ENCODE data around the gene CHRM4.

CHRM4 gene

DNA sequence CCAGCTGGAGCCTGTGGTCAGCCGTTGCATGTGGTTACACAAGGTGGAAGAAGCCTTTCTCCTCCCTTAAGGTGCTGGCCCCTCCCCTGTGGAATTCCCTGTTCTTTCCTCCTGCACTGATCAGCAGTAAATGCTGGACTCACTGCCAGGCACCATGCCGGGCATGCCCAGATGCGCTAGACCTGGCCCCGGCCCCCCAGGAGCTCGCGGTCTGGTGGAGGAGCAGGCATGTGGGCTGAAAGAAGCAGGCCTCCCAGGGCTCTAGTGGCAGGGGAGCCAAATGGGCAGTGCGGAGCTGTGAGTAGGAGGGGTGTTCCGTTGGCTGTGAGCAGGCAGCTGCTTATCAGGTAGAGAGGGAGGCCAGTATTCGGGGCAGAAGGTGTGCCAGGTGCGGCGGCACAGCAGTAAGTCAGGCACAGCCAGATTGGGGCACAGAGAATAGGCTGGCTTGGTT lies 34.1 kb downstream of the CHRM4 start:
- TF ChIP-seq, protein P1, sequence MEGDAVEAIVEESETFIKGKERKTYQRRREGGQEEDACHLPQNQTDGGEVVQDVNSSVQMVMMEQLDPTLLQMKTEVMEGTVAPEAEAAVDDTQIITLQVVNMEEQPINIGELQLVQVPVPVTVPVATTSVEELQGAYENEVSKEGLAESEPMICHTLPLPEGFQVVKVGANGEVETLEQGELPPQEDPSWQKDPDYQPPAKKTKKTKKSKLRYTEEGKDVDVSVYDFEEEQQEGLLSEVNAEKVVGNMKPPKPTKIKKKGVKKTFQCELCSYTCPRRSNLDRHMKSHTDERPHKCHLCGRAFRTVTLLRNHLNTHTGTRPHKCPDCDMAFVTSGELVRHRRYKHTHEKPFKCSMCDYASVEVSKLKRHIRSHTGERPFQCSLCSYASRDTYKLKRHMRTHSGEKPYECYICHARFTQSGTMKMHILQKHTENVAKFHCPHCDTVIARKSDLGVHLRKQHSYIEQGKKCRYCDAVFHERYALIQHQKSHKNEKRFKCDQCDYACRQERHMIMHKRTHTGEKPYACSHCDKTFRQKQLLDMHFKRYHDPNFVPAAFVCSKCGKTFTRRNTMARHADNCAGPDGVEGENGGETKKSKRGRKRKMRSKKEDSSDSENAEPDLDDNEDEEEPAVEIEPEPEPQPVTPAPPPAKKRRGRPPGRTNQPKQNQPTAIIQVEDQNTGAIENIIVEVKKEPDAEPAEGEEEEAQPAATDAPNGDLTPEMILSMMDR (conservative IDR thresholded peaks at IDR 0.05): no peak
- H3K27ac ChIP-seq: no peak overlapping the region

DNA sequence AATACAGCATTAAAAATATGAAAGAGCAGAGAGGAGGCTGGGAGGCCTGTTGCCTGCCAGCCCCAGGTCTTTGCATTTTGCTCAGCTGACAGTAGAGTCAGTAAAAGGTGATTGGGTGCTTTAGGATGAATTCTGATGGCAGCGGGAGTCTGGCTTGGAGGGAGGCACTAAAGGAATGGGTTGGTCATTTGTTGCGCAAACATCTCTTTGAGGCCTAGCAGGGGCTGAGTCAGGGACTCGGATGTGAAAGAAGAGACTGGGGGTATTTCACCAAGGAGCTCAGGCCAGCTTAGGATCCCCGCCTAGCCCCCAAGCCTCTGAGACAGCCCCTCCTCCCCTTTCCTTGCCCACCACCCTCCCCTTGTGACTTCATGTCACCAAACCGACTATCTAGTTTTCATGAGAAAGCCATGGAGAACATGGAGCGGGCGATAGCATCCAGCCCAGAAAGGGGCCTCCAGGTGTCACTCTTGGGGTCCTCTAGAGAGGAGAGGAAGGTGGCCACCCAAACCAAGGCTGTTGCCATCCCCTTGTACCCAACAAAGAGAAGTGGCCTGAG lies 34.6 kb downstream of the CHRM4 start:
- H3K27ac ChIP-seq: no peak overlapping the region
- TF ChIP-seq, protein P1 (conservative IDR thresholded peaks at IDR 0.05): no peak

DNA sequence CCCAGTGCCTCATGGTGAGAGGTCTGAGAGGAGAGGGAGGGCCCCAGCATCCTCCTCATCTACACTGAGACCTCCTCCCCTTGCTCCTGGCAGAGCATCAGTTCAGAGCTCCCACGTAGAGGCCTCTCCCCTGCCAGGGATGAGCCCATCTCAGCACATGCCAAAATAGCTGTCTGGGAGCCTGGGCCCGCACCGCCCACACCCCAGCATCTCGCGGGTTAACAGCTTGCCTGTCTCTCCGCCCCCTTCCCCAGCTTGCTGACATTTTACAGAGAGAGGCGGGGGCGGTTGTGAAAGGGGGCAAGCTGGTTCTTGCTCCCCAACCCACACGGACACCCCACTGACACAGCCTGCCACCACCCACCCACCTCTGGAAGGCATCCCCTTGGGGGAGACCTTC lies 37.9 kb downstream of the CHRM4 start:
- TF ChIP-seq, protein P1 (conservative IDR thresholded peaks at IDR 0.05): no peak
- no peak overlapping the region for H3K27ac ChIP-seq

DNA sequence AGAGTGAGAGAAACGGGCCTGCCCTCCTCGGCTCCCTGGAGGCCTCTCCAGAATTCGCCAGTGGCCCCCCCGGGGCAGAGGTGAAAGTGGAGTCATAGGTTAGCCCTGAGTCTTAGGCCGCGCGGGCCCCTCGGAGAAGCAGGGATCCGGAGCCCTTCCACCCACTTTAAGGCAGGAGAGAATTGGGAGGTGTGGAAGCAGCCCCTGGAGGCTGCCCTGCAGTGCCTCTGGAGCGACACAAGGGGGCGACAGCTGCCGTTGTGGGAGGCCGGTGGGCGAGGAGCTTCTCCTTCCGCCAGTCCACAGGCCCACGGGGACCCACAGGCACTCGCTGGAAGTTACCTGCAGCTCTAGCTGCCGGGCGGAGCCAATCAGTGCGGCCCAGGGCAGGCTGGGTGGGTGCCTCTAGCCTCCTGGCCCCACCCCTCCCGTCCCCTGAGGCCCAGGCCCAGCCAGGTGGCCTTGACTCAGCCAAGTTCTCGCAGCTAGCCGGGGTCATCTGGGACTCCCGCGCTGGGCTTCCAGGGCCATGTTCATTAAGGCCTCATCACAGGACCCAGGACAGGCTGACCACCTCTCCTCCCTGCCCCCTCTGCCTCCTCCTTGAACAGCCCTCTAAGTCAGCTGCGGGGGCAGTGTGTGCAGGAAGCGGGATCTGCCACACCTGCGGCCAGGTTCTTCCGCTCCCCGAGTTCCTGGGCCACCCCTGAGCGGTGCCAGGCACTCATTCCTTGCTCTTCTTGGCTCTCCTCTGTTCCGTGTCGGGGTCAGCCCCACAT lies 39.3 kb downstream of the CHRM4 start:
- no peak overlapping the region for H3K27ac ChIP-seq
- TF ChIP-seq, protein P1 (conservative IDR thresholded peaks at IDR 0.05): peak; percentile 41; the same call in 1 of the 2 replicates

DNA sequence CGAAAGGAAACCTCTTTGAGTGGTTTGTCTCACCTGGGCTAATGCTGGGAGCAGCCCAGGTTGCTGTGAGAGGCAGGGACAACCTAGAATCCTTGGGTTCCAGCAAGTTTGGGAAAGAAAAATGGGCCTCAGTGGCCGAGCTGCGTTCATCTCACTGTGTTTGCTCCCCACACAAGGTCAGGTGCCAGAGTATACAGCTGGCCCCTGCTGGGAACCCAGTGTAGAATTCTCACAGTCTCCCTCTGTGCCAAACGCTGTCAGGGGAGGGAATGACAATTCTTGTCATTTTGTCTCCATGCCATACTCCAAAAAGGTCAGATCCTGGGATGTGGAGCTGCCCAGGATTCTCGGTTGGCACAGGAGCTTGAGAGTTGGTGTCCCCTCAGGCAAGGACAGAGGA lies 40.0 kb downstream of the CHRM4 start:
- no peak overlapping the region for H3K27ac ChIP-seq
- TF ChIP-seq, protein P1 (conservative IDR thresholded peaks at IDR 0.05): no peak

DNA sequence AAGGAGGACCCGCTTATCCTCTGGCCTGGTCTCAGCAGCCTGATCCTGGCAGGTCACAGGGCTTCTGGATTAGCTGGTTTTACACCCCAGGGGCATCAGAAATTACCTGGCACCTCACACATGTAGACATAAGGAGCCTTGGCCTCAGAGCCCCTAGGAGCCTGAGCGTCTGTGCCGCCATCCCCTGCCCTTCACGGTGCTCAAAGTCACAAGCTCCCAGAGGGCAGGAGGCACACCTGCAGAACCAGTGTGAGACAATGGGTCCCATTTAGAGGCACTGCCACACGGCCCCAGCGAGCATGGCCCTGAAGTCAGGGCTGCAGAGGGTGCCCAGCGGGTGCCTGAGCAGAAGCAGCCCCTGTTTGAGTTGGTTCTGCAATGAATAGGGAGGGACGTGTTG lies 40.4 kb downstream of the CHRM4 start:
- TF ChIP-seq, protein P1 (conservative IDR thresholded peaks at IDR 0.05): no peak
- no peak overlapping the region for H3K27ac ChIP-seq

DNA sequence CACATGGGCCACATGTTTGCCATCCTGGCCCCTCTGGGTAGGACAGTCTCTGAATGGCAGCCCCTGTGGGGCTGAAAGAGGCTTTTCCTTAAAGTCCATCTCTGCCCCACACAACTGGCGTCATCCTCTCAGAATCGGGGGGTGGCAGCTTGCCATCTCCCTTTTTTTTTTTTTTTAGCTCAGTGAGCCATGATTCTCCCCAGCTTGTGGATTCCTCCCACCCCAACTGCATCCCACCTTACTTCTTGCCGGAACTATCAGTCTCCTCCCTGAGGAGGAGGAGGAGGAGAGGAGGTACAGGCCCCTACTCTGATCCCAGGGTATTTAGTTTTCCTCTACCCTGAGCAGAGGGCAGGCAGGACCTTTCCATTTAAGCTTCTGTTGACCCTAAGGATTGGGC lies 40.9 kb downstream of the CHRM4 start:
- no peak overlapping the region for H3K27ac ChIP-seq
- TF ChIP-seq, protein P1 (conservative IDR thresholded peaks at IDR 0.05): no peak
